ENCODE results near the gene SUGP1. TPM values are rescaled to one million over a fixed set of nuclear protein-coding genes. Genes with fewer than 3 reads are reported as not detected.

Gene SUGP1
- polyA plus RNA-seq, 1 donor from 2014 or later = 82.0 TPM

- Histone ChIP-seq H3K9me2 (ENCODE audit: insufficient read depth, low read length) (no peaks in the 10 kb centered on the region), H3K9me3 (ENCODE audit: low read length) (no peaks in the 10 kb centered on the region), H3K27me3 (ENCODE audit: insufficient read depth, low read depth, low read length) (peaks cover 19% of the 10 kb centered on the region), H4K20me1 (ENCODE audit: insufficient read depth) (no peaks in the 10 kb centered on the region), H3K4me2 (ENCODE audit: low read length) (no peak overlapping the region), H3K36me3 (ENCODE audit: insufficient read depth, low read length) (no peaks in the 10 kb centered on the region), H3F3A (ENCODE audit: insufficient read depth, low read length, poor library complexity, severe bottlenecking) (no peaks in the 10 kb centered on the region), H3K4me3 (ENCODE audit: low read length) (peak overlapping the region; percentile 52), H3K27ac (ENCODE audit: low read length) (no peak overlapping the region), H2AFZ (ENCODE audit: low read depth, low read length) (no peak overlapping the region), H3K79me2 (replicated peaks; ENCODE audit: insufficient read depth, low read length) (no peaks in the 10 kb centered on the region), H3K9ac (ENCODE audit: low read length) (peak overlapping the region; percentile 36)
- TF ChIP-seq RAD21 (conservative IDR thresholded peaks at IDR 0.05) (no peak), SMC3 (conservative IDR thresholded peaks at IDR 0.05; ENCODE audit: poor library complexity) (no peak), POLR2AphosphoS5 (IDR thresholded peaks at IDR 0.05) (no peak), REST (IDR thresholded peaks at IDR 0.05; ENCODE audit: borderline replicate concordance) (no peak), CTCF (IDR thresholded peaks at IDR 0.05; ENCODE audit: poor library complexity, severe bottlenecking) (no peak)
Measured at GRCh38 chr19:19261350-19262189, 58.7 kb downstream of the SUGP1 start.

- no peaks in the 10 kb centered on the region for H3K36me3 ChIP-seq (ENCODE audit: insufficient read depth, low read length)
Measured at GRCh38 chr19:19260417-19261214, 59.7 kb downstream of the SUGP1 start.

More at GRCh38 chr19:19260417-19261214, 59.7 kb downstream of the SUGP1 start:
- Histone ChIP-seq H3K9ac (ENCODE audit: low read length) (no peak overlapping the region), H3F3A (ENCODE audit: insufficient read depth, low read length, poor library complexity, severe bottlenecking) (no peaks in the 10 kb centered on the region), H4K20me1 (ENCODE audit: insufficient read depth) (no peaks in the 10 kb centered on the region), H2AFZ (ENCODE audit: low read depth, low read length) (no peak overlapping the region), H3K79me2 (replicated peaks; ENCODE audit: insufficient read depth, low read length) (no peaks in the 10 kb centered on the region), H3K27ac (ENCODE audit: low read length) (no peak overlapping the region), H3K9me2 (ENCODE audit: insufficient read depth, low read length) (no peaks in the 10 kb centered on the region), H3K4me2 (ENCODE audit: low read length) (no peak overlapping the region), H3K9me3 (ENCODE audit: low read length) (no peaks in the 10 kb centered on the region), H3K27me3 (ENCODE audit: insufficient read depth, low read depth, low read length) (peaks cover 19% of the 10 kb centered on the region), H3K4me3 (ENCODE audit: low read length) (peak overlapping the region; percentile 52)
- TF ChIP-seq EZH2 (IDR thresholded peaks at IDR 0.05; ENCODE audit: borderline replicate concordance, insufficient read depth, low read length, poor library complexity, severe bottlenecking) (no peak), RAD21 (conservative IDR thresholded peaks at IDR 0.05) (no peak), REST (IDR thresholded peaks at IDR 0.05; ENCODE audit: borderline replicate concordance) (no peak), TAF1 (IDR thresholded peaks at IDR 0.05; ENCODE audit: low read depth) (no peak), MXI1 (conservative IDR thresholded peaks at IDR 0.05; ENCODE audit: poor library complexity, severe bottlenecking) (no peak), CTCF (IDR thresholded peaks at IDR 0.05; ENCODE audit: poor library complexity, severe bottlenecking) (no peak), SMC3 (conservative IDR thresholded peaks at IDR 0.05; ENCODE audit: poor library complexity) (no peak), EP300 (conservative IDR thresholded peaks at IDR 0.05; ENCODE audit: poor library complexity, severe bottlenecking) (no peak), POLR2AphosphoS5 (IDR thresholded peaks at IDR 0.05) (no peak)

Measured in neural cell (in vitro differentiated cells).